ENCODE data around the gene SCRN2. TPM values are rescaled to one million over a fixed set of nuclear protein-coding genes. Genes with fewer than 3 reads are reported as not detected.

SCRN2 gene
- 33.2 to 38.0 TPM (median 37.0 TPM) in 5 replicates for total RNA-seq (2022; extraction: Qiagen RNA extraction)

DNA sequence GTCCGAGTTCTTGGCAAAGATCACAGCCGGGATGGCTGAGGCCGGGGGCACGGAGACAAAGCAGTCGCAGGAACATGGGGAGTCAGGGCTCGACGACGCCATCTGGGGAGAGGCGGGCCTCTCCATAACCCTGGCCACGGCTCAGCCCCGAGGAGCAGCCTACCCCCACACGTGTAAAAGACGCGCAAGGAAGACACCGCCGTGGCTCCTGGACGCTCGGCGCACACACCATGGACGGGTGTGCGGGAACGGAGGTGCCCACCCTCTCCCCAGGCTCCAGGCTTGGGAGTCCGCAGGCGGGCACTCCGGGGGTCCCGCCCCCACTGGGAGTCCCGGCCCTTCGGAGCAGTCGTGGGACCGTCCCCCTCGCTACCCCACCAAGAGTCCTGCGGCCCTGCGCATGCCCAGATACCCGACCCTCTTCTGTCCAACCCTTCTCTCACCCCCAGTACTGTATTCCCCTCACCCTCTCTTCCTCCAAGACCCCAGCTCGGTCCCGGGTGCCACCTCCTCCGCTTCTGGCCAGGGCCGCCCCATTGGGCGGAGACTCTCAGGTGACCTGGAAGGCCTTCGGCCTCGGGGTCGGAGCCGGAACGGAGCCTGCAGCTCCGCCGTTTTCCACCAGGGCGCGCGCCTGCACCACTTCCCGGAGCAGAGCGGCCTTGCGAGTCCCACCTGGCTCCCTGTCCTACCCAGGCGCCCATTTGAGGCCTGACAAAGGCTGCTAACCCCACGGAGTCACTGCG lies at the start of gene SCRN2:
SCRN2 (minus strand) TSS at position 532 of the 746 bp plus-strand sequence; CDS start at position 102, 430 bp downstream.

DNA sequence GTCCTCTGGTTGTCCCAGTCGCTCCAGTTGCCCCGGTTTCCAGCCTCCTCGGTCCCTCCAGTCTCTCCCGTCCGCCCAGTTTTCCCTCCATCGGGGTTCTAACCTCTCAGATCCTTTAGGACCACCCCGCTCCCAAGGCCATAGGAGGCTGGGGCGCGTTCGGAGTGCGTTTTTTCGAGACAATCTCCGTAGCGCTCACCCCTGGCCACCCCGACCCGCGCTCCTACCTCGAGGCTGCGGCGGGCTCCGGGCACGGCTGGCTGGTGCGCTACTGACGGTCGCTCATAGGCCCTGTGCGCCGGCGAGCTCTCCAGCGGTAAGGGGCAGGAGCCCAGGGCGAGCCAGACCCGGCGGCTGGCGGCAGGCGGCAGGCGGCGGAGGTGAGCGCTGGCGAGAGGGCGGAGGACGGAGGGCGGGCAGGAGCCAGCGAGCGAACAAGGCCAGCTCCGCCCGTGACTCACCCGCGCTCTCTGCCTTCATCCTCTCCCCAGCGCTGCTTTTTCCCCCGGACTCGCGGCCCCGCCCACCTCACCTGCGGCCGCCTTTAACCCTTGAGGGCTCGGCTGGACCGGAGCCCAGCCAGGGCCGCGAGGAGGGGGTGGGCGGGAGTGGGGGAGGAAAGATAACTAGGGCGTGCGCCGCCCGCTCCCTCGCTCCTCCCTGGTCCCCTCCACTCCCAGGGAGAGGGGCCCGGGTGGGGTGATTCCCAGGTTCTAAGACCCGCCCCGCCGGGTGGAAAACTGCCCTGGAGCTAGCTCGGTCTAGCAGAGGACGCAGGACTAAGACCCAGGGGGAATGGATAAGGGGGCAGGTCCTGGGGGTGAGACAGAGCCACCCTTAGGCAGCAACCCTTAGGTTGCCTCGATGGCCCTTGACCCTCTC lies 9.9 kb upstream of the SCRN2 start, which contains the start of gene SP6:
SP6 (minus strand) TSS at position 472 of the 882 bp plus-strand sequence. CDS start 2,734 bp downstream, outside the sequence.

DNA sequence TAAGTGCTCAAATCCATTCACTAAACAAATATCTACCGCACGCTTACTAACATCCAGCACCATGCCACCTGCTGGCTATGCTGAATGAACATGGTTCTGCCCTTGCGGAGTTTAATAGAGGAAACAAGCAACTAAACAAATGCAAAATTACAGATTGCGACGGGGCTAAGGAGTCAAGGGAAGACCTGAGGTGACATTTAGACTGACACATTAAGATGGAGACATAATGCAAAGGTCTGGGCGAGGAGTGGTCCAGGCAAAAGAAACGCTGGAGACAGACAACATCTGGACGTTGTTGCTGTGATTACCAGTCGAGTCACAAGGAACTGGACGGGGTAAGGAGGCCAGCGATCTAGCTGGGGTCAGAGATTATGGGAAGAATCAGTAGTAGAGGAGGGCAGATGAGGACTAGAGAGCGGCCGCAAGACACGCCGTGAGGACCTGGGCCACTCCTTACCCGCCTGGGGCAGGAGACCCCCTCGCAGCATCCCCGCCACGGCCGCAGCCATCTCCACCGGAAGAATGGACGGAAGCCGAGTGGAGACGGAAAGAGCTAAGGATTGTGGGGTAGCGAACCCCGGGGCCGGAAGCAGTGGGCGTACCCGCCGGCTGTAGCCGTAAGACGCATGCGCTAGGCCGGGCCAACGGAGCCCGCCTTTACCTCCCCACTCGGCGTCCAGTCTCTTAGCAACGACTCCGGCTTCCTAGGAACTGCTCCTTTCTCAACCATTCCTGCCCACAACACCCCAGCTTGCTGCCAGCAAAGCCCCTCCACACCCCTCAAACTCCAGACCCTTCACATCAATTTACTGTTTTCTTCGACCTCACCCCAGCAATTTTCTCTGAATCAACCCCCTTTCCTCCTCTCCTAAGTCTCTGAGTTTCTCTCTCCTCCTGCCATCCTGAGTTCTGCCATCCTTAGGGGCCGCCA lies 9.8 kb downstream of the SCRN2 start, which contains the start of the genes LRRC46 and MRPL10:
LRRC46 (plus strand) TSS at position 668 of the 931 bp plus-strand sequence. CDS start 320 bp downstream, outside the sequence.
MRPL10 (minus strand) TSS at position 539 of the 931 bp plus-strand sequence; CDS start at position 509, 30 bp downstream.

DNA sequence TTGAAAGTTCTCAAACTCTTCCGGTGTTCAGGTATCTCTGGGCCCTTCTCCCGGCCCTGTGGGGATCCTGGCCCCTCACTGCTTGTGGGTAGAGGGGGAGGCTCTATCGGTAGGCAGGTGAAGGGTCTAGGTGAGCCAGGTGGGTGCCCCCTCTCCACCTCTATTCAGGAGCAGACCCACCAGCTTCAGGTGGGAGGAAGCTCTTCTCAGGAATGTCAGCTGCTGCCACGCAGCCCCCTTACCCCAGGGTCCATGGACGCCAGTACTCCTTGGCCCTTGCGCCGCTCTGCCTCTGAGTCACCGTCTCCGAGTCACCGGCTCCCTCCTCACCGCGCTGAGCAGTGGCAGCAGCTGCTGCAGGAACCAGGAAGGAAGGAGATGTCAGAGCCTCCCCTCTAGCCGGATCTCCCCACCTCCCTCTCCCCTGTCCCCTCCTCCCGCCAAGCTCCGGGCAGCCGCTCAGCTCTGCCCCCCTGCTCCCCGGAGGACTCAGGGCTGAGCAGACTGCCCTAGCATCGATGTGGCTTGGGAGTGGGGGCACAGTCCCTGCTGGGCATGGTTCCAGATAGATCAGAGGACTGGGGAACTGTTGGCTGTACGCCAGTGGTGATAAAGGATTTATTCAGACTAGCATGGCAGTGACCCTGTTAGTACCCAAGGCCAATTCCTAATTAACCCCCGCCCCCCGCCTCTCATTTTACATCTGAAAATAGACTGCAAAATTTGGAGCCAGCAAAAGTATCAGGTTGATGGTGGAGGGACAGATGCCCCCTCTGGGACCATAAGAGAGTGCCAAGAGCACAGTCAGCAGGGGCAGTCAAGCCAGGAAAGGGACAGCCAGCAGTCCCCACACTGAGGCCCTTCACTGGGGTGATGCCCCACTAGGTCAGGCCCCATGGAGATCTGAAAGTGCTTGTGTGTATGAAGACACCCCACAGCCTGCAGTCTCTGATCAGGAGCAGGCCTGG lies 19.4 kb downstream of the SCRN2 start, which contains the start of gene OSBPL7:
OSBPL7 (minus strand) TSS at position 371 of the 968 bp plus-strand sequence. CDS start 1,516 bp downstream, outside the sequence.

Other genes starting within 250 kb of the SCRN2 start
- 291 to 430 TPM (median 315 TPM) in 5 replicates for gene KPNB1, start 191.4 kb downstream of the SCRN2 start, total RNA-seq (2022; extraction: Qiagen RNA extraction)
- gene TBKBP1, start 147.1 kb downstream of the SCRN2 start, total RNA-seq (2022; extraction: Qiagen RNA extraction): 4.0 to 6.0 TPM (median 4.8 TPM) in 5 replicates
- gene TBX21, start 108.0 kb downstream of the SCRN2 start, total RNA-seq (2022; extraction: Qiagen RNA extraction): 0.13 to 0.23 TPM (median 0.16 TPM) in 5 replicates
- 12.4 to 17.9 TPM (median 14.5 TPM) in 5 replicates for gene OSBPL7, start 19.5 kb downstream of the SCRN2 start, total RNA-seq (2022; extraction: Qiagen RNA extraction)
- 86.9 to 110 TPM (median 90.7 TPM) in 5 replicates for gene MRPL10, start 9.7 kb downstream of the SCRN2 start, total RNA-seq (2022; extraction: Qiagen RNA extraction)
- gene LRRC46, start 9.6 kb downstream of the SCRN2 start, total RNA-seq (2022; extraction: Qiagen RNA extraction): 3.1 to 3.9 TPM (median 3.3 TPM) in 5 replicates
- 5.2 to 5.9 TPM (median 5.3 TPM) in 5 replicates for gene SP6, start 9.9 kb upstream of the SCRN2 start, total RNA-seq (2022; extraction: Qiagen RNA extraction)
- gene SP2, start 55.0 kb upstream of the SCRN2 start, total RNA-seq (2022; extraction: Qiagen RNA extraction): 17.5 to 19.2 TPM (median 17.6 TPM) in 5 replicates
- gene PNPO, start 100.3 kb upstream of the SCRN2 start, total RNA-seq (2022; extraction: Qiagen RNA extraction): 22.1 to 28.4 TPM (median 25.0 TPM) in 5 replicates
- 2.3 to 3.6 TPM (median 3.0 TPM) in 5 replicates for gene PRR15L, start 116.6 kb upstream of the SCRN2 start, total RNA-seq (2022; extraction: Qiagen RNA extraction)
- 104 to 117 TPM (median 114 TPM) in 5 replicates for gene CDK5RAP3, start 129.8 kb upstream of the SCRN2 start, total RNA-seq (2022; extraction: Qiagen RNA extraction)
- 11.4 to 20.3 TPM (median 18.1 TPM) in 5 replicates for gene COPZ2, start 196.5 kb upstream of the SCRN2 start, total RNA-seq (2022; extraction: Qiagen RNA extraction)
- gene NFE2L1, start 207.1 kb upstream of the SCRN2 start, total RNA-seq (2022; extraction: Qiagen RNA extraction): 104 to 139 TPM (median 123 TPM) in 5 replicates